Heart left ventricle (tissue), 16 donors: ENCODE results near the gene ABCF3. TPM values are rescaled to one million over a fixed set of nuclear protein-coding genes. Genes with fewer than 3 reads are reported as not detected.

Experiments used
- ATAC-seq, 4 donors: fragments of 200-7000 bp; cut with Tn5 transposase; one replicate each; pipeline ENCODE4 v1.9.1; 2020 to 2022; ENCODE audit warnings: moderate library complexity in 4 of 4, mild to moderate bottlenecking in 3 of 4, moderate number of reproducible peaks in 1 of 4
- DNase-seq, 5 donors: peaks; one replicate each; pipeline ENCODE4 v3.0.0-alpha.2; 2020
- H3K27ac ChIP-seq, 12 donors: fragments of 200-600 bp; sonication (generic) in 4 of 12; one replicate each; pipeline versions ENCODE4 v1.5.0 to v1.8.0; 2016 to 2022; ENCODE audit warnings: mild to moderate bottlenecking in 2 of 12
- H3K27me3 ChIP-seq, 9 donors: fragments of 200-600 bp; sonication (generic) in 2 of 9; one replicate each; pipeline versions ENCODE4 v1.5.1 to v1.8.0; 2016 to 2022; ENCODE audit warnings: mild to moderate bottlenecking in 3 of 9
- H3K36me3 ChIP-seq, 9 donors: fragments of 200-600 bp; sonication (generic) in 2 of 9; one replicate each; pipeline versions ENCODE4 v1.5.0 to v1.8.0; 2018 to 2022; ENCODE audit warnings: mild to moderate bottlenecking in 2 of 9
- H3K4me1 ChIP-seq, 12 donors: fragments of 200-600 bp; sonication (generic) in 4 of 12; one replicate each; pipeline versions ENCODE4 v1.5.0 to v1.8.0; 2016 to 2022; ENCODE audit warnings: mild to moderate bottlenecking in 3 of 12
- H3K4me3 ChIP-seq, 12 donors: fragments of 200-600 bp; sonication (generic) in 4 of 12; one replicate each; pipeline versions ENCODE4 v1.5.0 to v1.8.0; 2017 to 2022; ENCODE audit warnings: mild to moderate bottlenecking in 9 of 12, moderate library complexity in 4 of 12
- H3K9me3 ChIP-seq, 12 donors: fragments of 200-600 bp; sonication (generic) in 4 of 12; one replicate each; pipeline versions ENCODE4 v1.5.0 to v1.8.0; 2016 to 2022; ENCODE audit warnings: mild to moderate bottlenecking in 1 of 12
- CTCF ChIP-seq, 12 donors: fragments of 200-600 bp; sonication (generic) in 4 of 12; IDR thresholded peaks; one replicate each; pipeline versions ENCODE4 v1.5.0 to v1.8.0; 2018 to 2022; ENCODE audit warnings: antibody characterized with exemption in 12 of 12, mild to moderate bottlenecking in 5 of 12
- POLR2A ChIP-seq, 2 donors: fragments of 450-650 bp; IDR thresholded peaks; one replicate each; pipeline ENCODE4 v1.6.1; 2017; ENCODE audit warnings: antibody characterized with exemption in 2 of 2, mild to moderate bottlenecking in 2 of 2, moderate library complexity in 2 of 2
- WGBS, 4 donors: extraction: QIAGEN DNeasy Blood & Tissue Kit in 2 of 4; methylation state at CpG; one replicate each; pipeline versions ENCODE4 v1.1.5 to v1.1.7; 2013 to 2018; 5-methylcytosine and 5-hydroxymethylcytosine counted together
- intact Hi-C, 10 donors: fragments of 100-400 bp; cut with DNase I; formaldehyde crosslinking; loops; one replicate each; pipeline versions ENCODE4 v1.11.1 to v1.14.2; 2022
- polyA plus RNA-seq, 2 donors: library from polyadenylated mRNA; stranded (reverse); fragments of 200-250 nt; gene quantifications; one replicate each; pipeline ENCODE4 v1.2.3, GENCODE V29; 2013
- total RNA-seq, 9 donors: library from RNA; depleted of rRNA in 2 of 9; stranded (reverse); fragments of >200 nt in 2 of 9; fragmentation: NEBNext Ultra II Directional in 3 of 9; extraction: Animal tissue kit (Norgen Biotek cat#: 25700) in 3 of 9; gene quantifications; one replicate each; pipeline versions ENCODE4 v1.1.0 to v1.2.4, GENCODE V29; 2016 to 2023
- donor health status: ischemic (EF 13 %, LVEDD 7.1; RV severe dilation, severe dysfunction).
- donor health status: healthy with polysubstance abuse.
- donor health status: DM: no; HTN: yes; CAD: no.
- donor health status: DM: no; HTN: no; CAD: no.
- donor health status: ischemic (EF 25% LVEDD 6.9; RV normal size, moderate dysfunction).
- donor health status: ischemic (EF 25% LVEDD 5.7; RV mildly dilated, moderate dysfunction).
- donor health status: healthy.
- donor health status: DM: yes; HTN: yes; CAD: no.
- donor health status: ischemic (EF 35%, LVEDD 5.7; RV mildly dilated, moderate dysfunction).
- donor health status: nonischemic (EF 11% LVEDD 7.7; RV severe dilation, severe dysfunction).
- donor health status: DM: yes; HTN: yes; CAD: no.
- donor health status: PGD.
- donor health status: ischemic (EF 29% LVEDD 5.4; RV normal size, mild dysfunction).
- donor health status: nonischemic (EF 23%, LVEDD 6.1; RV moderate dilation, normal function).

ABCF3 gene
- total and polyA plus RNA-seq, 11 donors = 58.2 to 81.9 (median 69.2) TPM

GRCh38 chr3:184203526-184203925, 17.5 kb downstream of the ABCF3 start:
- no peaks in the 10 kb centered on the region for H3K36me3 ChIP-seq
- ATAC-seq (no peak), DNase-seq (no peak)
- no peak overlapping the region for H3K4me3 ChIP-seq
- no peak overlapping the region for H3K27ac ChIP-seq
- TF ChIP-seq CTCF (IDR thresholded peaks at IDR 0.05) (no peak), POLR2A (IDR thresholded peaks at IDR 0.05) (no peak)
- 79 to 81% (median 80%) methylated on average over 8 of the region's 8 CpGs for WGBS, 4 donors
- intact Hi-C loops = no loop called here
- no peaks in the 10 kb centered on the region for H3K9me3 ChIP-seq
- no peaks in the 10 kb centered on the region for H3K4me1 ChIP-seq
- peaks cover 0 to 8% (median 0%) of the 10 kb centered on the region in 9 donors for H3K27me3 ChIP-seq

DNA sequence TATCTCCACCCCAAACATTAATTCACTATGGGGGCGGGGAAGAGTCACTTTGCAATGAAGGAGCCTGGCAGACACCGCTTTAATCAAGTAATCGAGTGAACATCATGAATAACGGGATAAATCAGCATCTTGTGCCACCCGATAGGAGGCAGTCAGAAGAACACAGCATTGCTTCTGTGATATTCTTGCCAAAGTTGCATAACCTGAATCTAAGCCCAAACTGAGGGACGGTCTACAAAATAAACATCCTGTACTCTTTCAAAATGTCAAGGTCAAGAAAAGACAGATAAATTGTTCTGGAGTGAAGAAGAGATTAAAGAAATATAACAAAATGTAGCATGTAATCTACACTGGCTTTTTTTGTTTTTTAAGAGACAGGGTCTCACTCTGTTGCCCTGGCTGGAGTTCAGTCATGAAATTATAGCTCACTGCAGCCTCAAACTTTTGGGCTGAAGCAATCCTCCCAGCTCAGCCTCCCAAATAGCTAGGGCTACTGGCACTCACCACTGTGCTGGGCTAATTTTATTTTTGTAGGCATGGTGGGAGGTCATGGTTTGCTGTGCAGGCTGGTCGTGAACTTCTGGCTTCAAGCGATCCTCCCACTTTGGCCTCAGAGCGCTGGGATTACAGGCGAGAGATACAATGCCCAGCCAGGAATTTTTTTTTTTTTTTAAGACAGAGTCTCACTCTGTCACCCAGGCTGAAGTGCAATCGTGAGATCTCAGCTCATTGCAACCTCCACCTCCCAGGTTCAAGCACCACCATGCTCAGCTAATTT, 23.3 kb downstream of the ABCF3 start:
- Histone ChIP-seq H3K4me1 (peaks cover 0 to 5% (median 0%) of the 10 kb centered on the region in 12 donors), H3K9me3 (no peaks in the 10 kb centered on the region), H3K4me3 (no peak overlapping the region), H3K27me3 (peaks cover 0 to 8% (median 0%) of the 10 kb centered on the region in 9 donors), H3K36me3 (no peaks in the 10 kb centered on the region), H3K27ac (no peak overlapping the region)
- DNase-seq (no peak), ATAC-seq (no peak)
- intact Hi-C loops = no loop called here
- 59 to 63% (median 62%) methylated on average over 11 of the region's 11 CpGs for WGBS, 4 donors
- TF ChIP-seq CTCF (IDR thresholded peaks at IDR 0.05) (no peak), POLR2A (IDR thresholded peaks at IDR 0.05) (no peak)

DNA sequence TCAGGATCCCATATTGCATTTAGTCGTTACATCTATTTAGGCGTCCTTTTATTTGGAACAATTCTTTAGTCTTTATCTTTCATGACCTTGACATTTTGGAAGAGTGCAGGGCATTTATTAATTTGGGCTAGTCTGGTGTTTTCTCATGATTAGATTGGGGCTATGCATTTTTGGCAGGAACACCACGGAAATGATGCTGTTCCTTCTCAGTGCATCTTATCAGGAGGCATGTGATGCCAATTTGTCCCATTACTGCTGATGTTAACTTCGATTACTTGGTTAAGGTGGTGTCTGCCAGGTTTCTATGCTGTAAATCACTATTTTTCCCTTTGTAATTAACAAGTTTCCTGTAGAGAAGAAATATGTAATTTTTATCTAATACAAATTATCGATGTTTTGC, 25.3 kb downstream of the ABCF3 start:
- ATAC-seq = no peak
- WGBS, 4 donors = 69 to 81% (median 76%) methylated on average over 5 of the region's 5 CpGs

More for the DNA sequence above, 25.3 kb downstream of the ABCF3 start:
- TF ChIP-seq CTCF (IDR thresholded peaks at IDR 0.05) (no peak), POLR2A (IDR thresholded peaks at IDR 0.05) (no peak)
- peaks cover 0 to 8% (median 0%) of the 10 kb centered on the region in 9 donors for H3K27me3 ChIP-seq
- H3K4me3 ChIP-seq = no peak overlapping the region
- peaks cover 0 to 5% (median 0%) of the 10 kb centered on the region in 12 donors for H3K4me1 ChIP-seq
- H3K36me3 ChIP-seq = no peaks in the 10 kb centered on the region
- intact Hi-C loops = no loop called here
- no peaks in the 10 kb centered on the region for H3K9me3 ChIP-seq
- no peak for DNase-seq
- no peak overlapping the region for H3K27ac ChIP-seq
